ENCODE data around the gene FBLIM1.
"Not testable (repeated sequence)": the region's sequence is repeated elsewhere in the genome, so short reads cannot be mapped to it uniquely, and the experiment has no call there.

FBLIM1 gene

DNA sequence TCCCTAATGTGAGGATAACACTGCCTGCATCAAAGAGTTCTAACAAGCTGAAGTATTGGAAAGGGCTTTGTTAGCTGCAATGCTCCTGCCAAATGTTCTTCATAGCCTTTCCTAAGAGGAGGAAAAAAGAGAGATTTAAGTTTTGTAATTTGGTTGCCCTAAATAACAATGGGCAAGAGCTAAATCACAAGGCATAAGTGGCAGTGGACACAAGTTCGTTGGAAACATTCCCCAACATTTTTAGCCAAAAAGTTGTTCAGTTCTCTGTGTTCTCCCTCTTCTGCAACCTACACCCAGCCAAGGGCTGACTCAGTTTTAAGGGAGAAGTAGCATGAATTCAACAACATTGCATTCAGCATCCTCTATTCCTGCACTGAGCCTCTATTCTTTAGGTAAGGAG is 51.5 kb downstream of the FBLIM1 start:
- DNase-seq (ENCODE audit: low spot score) = peak; percentile 41

DNA sequence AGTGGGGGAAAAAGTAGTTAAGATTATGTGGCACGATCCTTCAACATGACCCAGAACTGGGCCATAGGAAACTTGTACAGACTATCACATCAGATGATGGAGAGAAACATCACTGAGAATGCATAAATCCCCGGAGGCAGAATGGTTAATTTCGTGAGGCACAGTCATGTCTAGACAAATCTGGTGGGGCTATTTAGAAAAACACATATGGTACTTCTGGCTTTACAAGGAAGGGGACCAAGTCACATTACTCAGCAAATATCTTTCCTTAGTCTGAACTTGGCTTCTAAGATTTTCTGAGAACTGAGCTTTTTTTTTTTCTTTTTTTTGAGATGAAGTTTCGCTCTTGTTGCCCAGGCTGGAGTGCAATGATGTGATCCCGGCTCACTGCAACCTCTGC is 58.1 kb downstream of the FBLIM1 start:
- no peak for DNase-seq (ENCODE audit: low spot score)

DNA sequence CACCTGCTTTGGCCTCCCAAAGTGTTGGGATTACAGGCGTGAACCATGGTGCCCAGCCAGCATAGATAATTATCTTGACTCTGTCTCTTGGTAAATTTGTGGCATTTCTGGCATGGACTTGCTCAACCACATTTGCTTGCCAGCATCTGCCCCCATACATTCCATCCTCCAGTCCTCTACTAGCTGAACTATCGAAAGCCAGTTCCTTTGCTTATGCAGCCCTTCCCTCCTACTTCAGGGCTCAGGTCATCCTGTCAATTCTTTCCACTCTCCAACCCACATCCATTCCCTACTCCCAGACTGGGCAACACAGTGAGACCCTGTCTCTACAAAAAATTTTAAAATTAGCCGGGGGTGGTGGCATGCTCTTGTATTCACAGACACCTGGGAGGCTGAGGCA is 61.9 kb downstream of the FBLIM1 start:
- no peak for DNase-seq (ENCODE audit: low spot score)

DNA sequence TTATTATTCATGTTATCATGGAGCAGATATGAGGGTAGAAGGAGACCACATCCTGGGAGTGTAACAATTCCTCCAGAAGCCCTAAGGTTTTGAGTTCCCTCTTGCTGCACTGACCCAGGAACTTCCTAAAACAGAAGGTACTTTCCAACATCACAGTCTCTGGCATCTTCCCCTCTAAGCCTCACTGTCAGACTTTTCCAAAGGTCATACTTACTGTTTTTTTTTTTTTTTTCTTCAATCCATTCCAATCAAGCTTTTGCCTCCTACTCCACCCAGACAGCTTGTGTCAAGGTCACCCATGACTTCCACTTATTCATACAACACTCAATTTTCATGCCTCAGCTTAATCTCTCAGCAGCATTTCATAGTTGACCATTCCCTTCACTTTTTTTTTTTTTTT is 67.2 kb downstream of the FBLIM1 start:
- DNase-seq (ENCODE audit: low spot score) = no peak

DNA sequence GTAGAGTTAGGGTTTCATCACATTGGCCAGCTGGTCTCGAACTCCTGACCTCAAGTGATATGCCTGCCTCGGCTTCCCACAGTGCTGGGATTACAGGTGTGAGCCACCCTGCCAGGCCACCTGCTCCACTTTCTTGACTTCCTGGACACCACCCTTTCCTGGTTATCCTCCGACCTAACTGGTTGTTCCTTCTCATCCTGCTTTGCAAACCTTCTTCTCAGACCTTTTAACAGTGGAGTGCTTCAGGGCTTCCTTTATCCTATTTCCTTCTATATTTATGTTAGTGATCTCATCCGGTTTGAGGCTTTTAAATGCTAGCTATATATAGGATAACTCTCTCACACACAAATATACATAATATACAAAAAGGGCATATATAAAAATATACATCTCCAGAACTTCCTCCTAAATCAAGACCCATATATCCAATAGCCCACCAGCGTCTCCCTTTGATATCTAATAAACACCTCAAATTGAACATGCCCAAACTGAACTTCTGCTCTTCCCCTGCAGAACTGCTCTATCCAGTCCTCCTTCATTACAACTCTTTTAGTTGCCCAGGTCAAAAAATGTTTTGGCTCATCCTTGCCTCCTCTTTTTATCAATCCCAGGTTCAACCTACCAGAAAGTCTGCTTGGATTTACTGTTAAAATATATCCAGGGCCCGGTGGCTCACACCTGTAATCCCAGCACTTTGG is 68.4 kb downstream of the FBLIM1 start:
- no peak for DNase-seq (ENCODE audit: low spot score)

DNA sequence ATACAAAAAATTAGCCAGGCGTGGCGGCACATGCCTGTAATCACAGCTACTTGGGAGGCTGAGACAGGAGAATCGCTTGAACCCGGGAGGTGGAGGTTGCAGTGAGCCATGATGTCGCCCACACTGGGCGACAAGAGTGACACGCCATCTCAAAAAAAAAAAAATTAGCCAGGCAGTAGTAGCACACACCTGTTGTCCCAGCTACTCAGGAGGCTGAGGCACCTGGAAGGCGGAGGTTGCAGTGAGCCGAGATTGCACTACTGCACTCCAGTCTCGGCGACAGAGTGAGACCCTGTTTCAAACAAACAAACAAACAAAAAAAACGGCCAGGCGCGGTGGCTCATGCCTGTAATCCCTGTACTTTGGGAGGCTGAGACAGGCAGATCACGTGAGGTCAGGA is 69.0 kb downstream of the FBLIM1 start:
- DNase-seq (ENCODE audit: low spot score) = not testable (repeated sequence)

DNA sequence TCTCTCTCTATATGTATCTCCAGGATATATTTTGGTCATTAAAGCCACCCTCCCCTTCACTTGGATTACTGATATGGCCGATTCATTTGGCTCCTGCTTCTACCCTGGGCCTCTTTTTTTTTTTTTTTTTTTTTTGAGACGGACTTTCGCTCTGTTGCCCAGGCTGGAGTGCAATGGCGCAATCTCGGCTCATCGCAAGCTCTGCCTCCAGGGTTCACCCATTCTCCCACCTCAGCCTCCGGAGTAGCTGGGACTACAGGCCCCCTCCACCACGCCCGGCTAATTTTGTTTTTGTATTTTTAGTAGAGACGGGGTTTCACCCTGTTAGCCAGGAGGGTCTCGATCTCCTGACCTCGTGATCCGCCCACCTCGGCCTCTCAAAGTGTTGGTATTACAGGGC is 70.3 kb downstream of the FBLIM1 start:
- not testable (repeated sequence) for DNase-seq (ENCODE audit: low spot score)

DNA sequence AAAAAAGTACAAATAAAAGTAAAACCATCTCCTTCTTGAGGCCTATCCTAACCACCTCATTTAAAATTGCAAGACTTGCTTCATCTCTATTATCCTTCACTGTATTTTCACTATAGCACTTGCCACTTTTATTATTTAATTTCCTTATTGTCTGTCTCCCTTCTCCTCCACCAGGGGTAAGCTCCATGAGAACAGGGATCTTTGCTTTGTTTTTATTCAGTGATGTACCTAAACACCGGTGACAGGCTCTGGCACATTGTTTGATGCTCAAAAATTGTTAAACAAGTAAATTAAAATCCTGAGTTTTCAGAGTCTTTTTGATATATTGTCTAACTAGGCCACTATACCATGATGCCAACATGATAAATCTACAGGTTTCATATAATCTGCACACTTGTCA is 71.7 kb downstream of the FBLIM1 start:
- no peak for DNase-seq (ENCODE audit: low spot score)

DNA sequence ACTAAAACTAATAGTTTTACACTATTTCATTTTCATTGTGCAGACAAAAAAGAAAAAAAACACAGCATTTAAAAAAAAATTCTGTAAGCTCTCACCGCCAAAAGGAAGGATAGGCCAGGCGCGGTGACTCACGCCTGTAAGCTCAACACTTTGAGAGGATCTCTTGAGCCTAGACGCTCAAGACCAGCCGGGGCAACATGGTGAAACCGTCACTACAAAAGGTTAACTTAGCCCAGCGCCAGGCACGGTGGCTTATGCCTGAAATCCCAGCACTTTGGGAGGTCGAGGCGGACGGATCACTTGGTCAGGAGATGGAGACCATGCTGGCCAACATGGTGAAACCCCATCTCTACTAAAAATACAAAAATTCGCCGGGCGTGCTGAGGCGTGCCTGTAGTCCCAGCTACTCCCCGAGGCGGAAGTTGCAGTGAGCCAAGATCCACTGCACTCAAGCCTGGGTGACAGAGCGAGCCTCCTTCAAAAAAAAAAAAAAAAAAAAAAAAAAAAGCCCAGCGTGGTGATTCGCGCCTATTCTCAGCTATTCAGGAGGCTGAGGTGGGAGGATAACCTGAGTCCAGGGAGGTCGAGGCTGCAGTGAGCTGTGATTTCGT is 74.6 kb downstream of the FBLIM1 start:
- peak; percentile 51 for DNase-seq (ENCODE audit: low spot score)

DNA sequence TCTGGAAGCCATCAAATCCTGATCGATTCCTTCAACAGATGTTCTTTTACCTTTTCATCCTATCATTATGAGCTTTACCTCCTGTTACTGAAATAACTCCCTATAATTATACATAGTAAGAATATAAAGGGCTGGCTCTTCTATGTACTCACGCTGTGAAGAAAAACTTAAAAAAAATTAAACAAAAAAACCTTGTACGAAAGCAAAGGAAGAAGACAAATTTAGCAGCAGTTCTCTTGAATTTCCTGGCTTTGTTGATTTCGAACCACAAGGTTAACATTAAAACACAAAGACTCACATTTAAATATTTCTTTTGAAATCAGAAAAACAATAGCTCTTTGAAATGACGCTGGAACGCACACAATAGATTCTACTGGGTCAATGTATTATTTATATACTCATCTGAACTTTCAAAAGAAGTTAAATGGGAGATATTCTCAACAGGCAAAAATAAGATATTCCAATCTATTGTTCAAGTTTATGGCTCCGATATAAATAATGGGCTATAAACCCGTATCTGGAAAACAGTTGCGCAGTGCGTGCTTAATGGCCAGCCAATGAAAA is 75.3 kb downstream of the FBLIM1 start:
- peak; percentile 94 for DNase-seq (ENCODE audit: low spot score)

DNA sequence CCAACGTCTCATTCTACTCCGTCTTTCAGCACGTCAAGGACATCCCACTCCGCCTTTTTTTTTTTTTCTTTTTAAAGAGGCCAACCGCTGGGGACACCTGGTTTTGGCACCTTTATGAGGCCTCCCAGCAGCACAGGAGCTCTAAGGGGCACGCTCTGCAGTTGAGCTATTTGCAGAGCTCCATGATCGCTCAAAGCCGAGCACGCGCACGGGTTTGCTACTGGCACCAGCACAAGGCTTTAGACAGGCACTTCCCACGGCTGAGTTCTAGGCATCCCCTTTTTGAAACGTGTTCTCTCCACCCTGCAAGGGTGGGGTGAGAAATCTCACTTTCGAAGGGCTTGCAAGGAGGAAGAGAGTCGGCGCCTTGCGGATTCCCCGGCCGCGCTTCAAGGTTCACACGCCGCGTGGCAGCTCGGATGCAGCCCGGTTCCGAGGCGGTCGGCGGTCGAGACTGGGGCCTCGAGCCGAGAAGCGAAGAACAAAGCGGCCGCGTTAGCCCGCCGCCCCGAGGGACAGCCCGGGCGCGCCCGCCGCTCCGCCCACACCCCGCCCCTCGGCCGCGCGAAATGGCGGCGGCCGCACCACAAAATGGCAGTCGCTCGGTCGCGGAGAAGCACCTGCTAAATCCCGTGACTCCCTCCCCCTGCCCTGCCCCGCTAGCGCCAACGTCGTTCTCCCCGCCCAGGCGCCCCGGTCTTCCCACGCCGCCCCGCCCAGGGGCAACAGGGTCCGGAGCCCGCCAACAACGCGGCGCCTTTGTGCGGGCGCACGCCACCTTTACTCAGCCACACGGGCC is 76.0 kb downstream of the FBLIM1 start:
- peak; percentile 88 for DNase-seq (ENCODE audit: low spot score)

DNA sequence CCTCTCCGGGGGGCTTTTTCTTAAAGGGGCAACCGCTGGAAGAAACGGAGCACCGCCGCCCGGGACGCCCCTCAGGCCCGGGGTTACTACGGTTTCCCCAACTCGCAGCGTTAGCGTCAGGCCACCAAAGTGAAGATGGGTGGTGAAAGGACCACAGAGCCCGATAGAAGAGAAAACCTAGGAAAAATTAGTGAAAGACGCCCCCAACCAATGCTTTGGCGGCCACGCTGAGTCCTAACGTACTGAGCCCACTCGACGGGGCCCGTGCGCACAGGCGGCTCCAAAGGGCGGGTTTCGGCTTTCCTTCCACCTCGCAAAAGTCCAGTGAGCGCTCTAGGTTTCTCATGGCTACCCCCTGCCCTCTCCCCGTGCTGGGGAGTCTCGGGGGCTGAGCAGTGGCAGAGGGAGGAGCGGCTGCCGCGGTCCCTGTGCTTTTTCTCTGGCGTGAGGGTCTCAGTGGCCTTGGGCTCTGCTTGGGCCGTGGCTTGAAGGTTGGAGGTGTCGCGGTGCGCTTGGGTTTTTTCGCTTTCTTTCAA is 76.7 kb downstream of the FBLIM1 start:
- DNase-seq (ENCODE audit: low spot score) = no peak

DNA sequence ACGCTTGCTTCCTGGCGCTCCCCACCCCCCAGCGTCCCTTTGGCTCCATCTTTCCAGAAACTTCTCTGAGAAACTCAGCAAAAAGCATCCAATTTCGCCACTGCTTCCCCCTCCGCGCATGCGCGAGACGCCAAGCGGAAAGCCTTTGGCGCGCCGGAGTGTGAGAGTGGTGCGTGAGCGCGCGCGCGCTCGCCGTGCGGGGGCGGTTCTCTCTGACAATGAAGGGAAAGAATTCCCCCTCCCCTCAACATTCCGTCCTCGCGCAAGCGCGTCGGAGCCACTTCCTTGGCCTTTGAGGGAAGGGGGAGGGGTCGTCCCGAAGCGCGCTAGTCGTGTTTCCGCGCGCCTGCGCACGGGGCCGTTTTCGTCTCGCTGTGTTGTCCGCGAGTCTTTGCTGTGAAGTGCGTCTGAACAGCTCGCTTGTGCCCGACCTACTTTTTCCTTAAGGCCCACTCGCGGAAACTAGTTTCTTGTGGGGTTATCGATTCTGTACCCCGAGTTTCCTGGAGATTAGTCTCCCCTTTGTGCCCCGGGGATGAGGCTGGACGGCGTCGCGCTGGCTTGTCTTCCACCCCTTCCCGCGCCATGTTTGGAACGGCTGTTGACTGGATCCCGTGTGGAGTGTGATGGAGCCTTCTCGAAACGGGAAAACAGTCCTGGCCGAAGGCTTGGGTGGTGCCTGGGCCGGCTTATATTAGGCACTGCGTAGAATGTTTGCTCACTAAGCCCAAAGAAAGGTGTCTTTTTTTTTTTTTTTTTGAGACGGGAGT is 77.3 kb downstream of the FBLIM1 start:
- DNase-seq (ENCODE audit: low spot score) = peak; percentile 99

Data from pons (tissue), 1 donor.